K562 (cell line): ENCODE results near the gene CASP9.

Source experiments
- CEBPB ChIP-seq: fragments of 450-650 bp; IDR thresholded peaks from 2 replicates; pipeline ENCODE4 v1.6.1; 2016; ENCODE audit warnings: missing genetic modification characterization, missing compliant biosample characterization
- GTF2F1 ChIP-seq: IDR thresholded peaks from 2 replicates; pipeline ENCODE4 v1.6.1; 2011; ENCODE audit warnings: low read depth, low read length, improper control_type of control experiment
- KLF13 ChIP-seq: fragments of 450-650 bp; IDR thresholded peaks from 2 replicates; pipeline ENCODE4 v1.6.1; 2016; ENCODE audit warnings: missing genetic modification characterization, low read depth, mild to moderate bottlenecking, missing compliant biosample characterization, moderate library complexity, borderline replicate concordance
- POLR2A ChIP-seq: fragments of 450-650 bp; conservative IDR thresholded peaks from 2 replicates; pipeline ENCODE4 v1.6.1; 2016
- POLR2AphosphoS2 ChIP-seq: IDR thresholded peaks from 2 replicates; pipeline ENCODE4 v1.6.1; 2012; ENCODE audit warnings: low read length, improper control_type of control experiment
- RAD21 ChIP-seq, 2 experiments: fragments of 250-450 bp in 1 of 2; fragments of 450-650 bp in 1 of 2; sonication (Bioruptor Pico) in 1 of 2; formaldehyde crosslinking in 1 of 2; IDR thresholded peaks in 1 of 2; conservative IDR thresholded peaks in 1 of 2; 2 replicates each; pipeline versions ENCODE4 v1.4.0 to v1.8.0; 2020 to 2022; ENCODE audit warnings: mild to moderate bottlenecking in 2 of 2, moderate library complexity in 1 of 2
- SMAD4 ChIP-seq: fragments of 250-450 bp; sonication (Bioruptor Pico); conservative IDR thresholded peaks from 2 replicates; pipeline ENCODE4 v1.8.0; 2021; ENCODE audit warnings: inconsistent platforms, mild to moderate bottlenecking, moderate library complexity
- TF ChIP-seq, protein P1 (sequence below): fragments of 450-650 bp; IDR thresholded peaks from 2 replicates; pipeline ENCODE4 v1.6.1; 2018; ENCODE audit warnings: mild to moderate bottlenecking, low read depth; ENCODE audit not compliant: partially characterized antibody
- TF ChIP-seq, protein P2 (sequence below): sonication (generic); formaldehyde crosslinking; IDR thresholded peaks from 2 replicates; pipeline ENCODE4 v1.9.0; 2022; ENCODE audit warnings: mild to moderate bottlenecking, missing genetic modification reagents
- TF ChIP-seq, protein P3 (sequence below), 3 experiments: IDR thresholded peaks in 2 of 3; conservative IDR thresholded peaks in 1 of 3; 2 replicates each; pipeline ENCODE4 v1.5.1; 2011 to 2012; ENCODE audit warnings: low read length in 3 of 3, mild to moderate bottlenecking in 3 of 3, control low read depth in 2 of 3, improper control_type of control experiment in 1 of 3, inconsistent platforms in 1 of 3, low read depth in 1 of 3, mixed read lengths in 1 of 3, moderate library complexity in 1 of 3; ENCODE audit not compliant: insufficient read depth in 2 of 3
- TF ChIP-seq, protein P4 (sequence below): conservative IDR thresholded peaks from 2 replicates; pipeline ENCODE4 v1.6.1; 2011; ENCODE audit warnings: low read depth, mild to moderate bottlenecking, low read length; ENCODE audit not compliant: control insufficient read depth

DNA sequence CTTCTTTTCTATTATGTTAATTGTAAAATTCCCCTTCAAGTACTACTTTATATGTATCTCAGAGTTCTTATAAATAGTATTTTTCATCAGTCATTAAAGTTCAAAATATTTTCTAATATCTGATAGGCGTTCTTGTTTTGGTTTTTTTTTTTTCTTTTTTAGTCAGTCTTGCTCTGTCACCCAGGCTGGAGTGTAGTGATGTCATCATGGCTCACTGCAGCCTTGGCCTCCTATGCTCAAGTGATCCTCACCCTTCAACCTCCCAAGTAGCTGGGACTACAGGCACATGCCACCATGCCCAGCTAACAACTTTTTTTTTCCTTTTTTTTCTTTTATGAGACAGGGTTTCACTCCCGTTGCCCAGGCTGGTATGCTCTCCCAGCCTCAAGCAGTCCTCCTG, 33.6 kb upstream of the CASP9 start:
- TF ChIP-seq, protein P1, sequence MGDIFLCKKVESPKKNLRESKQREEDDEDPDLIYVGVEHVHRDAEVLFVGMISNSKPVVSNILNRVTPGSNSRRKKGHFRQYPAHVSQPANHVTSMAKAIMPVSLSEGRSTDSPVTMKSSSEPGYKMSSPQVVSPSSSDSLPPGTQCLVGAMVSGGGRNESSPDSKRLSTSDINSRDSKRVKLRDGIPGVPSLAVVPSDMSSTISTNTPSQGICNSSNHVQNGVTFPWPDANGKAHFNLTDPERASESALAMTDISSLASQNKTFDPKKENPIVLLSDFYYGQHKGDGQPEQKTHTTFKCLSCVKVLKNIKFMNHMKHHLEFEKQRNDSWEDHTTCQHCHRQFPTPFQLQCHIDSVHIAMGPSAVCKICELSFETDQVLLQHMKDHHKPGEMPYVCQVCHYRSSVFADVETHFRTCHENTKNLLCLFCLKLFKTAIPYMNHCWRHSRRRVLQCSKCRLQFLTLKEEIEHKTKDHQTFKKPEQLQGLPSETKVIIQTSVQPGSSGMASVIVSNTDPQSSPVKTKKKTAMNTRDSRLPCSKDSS = no peak
- TF ChIP-seq, protein P2, sequence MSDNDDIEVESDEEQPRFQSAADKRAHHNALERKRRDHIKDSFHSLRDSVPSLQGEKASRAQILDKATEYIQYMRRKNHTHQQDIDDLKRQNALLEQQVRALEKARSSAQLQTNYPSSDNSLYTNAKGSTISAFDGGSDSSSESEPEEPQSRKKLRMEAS (CRISPR knock-in tag) = no peak
- TF ChIP-seq RAD21 (CRISPR knock-in tag; conservative IDR thresholded peaks at IDR 0.05 in 1 of 2, IDR thresholded peaks at IDR 0.05 in 1 of 2) (no peak), KLF13 (tag) (no peak), GTF2F1 (no peak), SMAD4 (CRISPR knock-in tag) (no peak), POLR2A (no peak), CEBPB (no peak), POLR2AphosphoS2 (no peak)
- TF ChIP-seq, protein P3, sequence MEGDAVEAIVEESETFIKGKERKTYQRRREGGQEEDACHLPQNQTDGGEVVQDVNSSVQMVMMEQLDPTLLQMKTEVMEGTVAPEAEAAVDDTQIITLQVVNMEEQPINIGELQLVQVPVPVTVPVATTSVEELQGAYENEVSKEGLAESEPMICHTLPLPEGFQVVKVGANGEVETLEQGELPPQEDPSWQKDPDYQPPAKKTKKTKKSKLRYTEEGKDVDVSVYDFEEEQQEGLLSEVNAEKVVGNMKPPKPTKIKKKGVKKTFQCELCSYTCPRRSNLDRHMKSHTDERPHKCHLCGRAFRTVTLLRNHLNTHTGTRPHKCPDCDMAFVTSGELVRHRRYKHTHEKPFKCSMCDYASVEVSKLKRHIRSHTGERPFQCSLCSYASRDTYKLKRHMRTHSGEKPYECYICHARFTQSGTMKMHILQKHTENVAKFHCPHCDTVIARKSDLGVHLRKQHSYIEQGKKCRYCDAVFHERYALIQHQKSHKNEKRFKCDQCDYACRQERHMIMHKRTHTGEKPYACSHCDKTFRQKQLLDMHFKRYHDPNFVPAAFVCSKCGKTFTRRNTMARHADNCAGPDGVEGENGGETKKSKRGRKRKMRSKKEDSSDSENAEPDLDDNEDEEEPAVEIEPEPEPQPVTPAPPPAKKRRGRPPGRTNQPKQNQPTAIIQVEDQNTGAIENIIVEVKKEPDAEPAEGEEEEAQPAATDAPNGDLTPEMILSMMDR (IDR thresholded peaks at IDR 0.05 in 2 of 3, conservative IDR thresholded peaks at IDR 0.05 in 1 of 3; ENCODE audit: insufficient read depth in 2 of 3, low read depth in 1 of 3, low read length in 3 of 3) = no peak
- TF ChIP-seq, protein P4, sequence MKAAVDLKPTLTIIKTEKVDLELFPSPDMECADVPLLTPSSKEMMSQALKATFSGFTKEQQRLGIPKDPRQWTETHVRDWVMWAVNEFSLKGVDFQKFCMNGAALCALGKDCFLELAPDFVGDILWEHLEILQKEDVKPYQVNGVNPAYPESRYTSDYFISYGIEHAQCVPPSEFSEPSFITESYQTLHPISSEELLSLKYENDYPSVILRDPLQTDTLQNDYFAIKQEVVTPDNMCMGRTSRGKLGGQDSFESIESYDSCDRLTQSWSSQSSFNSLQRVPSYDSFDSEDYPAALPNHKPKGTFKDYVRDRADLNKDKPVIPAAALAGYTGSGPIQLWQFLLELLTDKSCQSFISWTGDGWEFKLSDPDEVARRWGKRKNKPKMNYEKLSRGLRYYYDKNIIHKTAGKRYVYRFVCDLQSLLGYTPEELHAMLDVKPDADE = no peak
